SU-DHL-6 (cell line): ENCODE data around the gene RAET1L.

Experiments used
- EZH2phosphoT487 ChIP-seq: fragments of 200-600 bp; sonication (generic), shearing (Covaris generic); conservative IDR thresholded peaks from 2 replicates; pipeline ENCODE4 v1.6.1; 2018; ENCODE audit warnings: mild to moderate bottlenecking, antibody characterized with exemption, low read length, moderate library complexity, mixed read lengths
- TF ChIP-seq, protein P1 (sequence below): fragments of 200-600 bp; sonication (generic); IDR thresholded peaks from one replicate; pipeline ENCODE4 v1.5.1; 2017; ENCODE audit warnings: antibody characterized with exemption, mild to moderate bottlenecking, low read length, moderate library complexity; ENCODE audit not compliant: insufficient read depth, poor library complexity, severe bottlenecking

DNA sequence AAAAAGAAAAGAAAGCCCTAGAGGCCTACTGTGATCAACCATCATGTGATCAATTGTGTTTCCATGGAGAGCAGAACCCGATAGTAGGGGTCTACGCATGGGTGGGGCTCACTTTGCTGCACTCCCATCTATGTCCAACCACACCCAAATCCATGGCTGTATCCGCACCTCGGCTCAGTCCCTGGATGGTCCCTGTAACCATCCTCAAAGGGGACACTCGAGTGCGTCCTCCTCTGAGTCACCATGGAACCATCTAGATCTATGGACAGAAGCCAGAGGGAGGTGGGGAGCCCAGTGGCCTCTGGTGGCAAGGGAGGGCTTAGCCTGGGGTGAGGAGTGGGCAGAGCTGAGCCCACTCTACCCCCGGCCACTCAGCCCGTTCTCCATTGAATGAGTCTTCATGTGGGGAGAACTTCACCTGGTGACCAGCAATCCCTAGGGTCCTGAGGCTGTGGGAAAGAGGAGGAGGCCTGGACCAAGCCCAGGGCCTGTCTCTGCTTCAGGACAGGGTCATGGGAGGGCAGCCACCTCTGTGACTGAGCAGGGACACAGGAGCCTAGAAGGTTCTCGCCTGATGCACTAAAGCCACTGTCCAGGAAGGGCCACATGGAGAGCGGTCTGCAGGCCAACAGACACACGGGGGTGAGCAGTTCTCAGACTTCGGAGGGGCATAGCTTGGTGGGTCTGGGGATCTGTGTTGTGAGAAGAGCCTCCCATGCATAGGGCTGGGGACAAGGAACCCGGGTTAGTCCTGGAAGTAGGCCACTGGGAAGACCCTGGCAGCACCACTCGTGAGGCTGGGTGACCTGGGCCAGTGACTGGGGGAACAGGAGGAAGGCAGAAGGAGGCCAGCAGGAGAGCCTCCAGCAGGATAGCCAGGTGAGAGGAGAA, 19.3 kb downstream of the RAET1L start:
- TF ChIP-seq, protein P1, sequence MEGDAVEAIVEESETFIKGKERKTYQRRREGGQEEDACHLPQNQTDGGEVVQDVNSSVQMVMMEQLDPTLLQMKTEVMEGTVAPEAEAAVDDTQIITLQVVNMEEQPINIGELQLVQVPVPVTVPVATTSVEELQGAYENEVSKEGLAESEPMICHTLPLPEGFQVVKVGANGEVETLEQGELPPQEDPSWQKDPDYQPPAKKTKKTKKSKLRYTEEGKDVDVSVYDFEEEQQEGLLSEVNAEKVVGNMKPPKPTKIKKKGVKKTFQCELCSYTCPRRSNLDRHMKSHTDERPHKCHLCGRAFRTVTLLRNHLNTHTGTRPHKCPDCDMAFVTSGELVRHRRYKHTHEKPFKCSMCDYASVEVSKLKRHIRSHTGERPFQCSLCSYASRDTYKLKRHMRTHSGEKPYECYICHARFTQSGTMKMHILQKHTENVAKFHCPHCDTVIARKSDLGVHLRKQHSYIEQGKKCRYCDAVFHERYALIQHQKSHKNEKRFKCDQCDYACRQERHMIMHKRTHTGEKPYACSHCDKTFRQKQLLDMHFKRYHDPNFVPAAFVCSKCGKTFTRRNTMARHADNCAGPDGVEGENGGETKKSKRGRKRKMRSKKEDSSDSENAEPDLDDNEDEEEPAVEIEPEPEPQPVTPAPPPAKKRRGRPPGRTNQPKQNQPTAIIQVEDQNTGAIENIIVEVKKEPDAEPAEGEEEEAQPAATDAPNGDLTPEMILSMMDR = no peak
- TF ChIP-seq EZH2phosphoT487 = no peak
